Measurements from ENCODE around the gene ACOX3. TPM values are rescaled to one million over a fixed set of nuclear protein-coding genes. Genes with fewer than 3 reads are reported as not detected.
A peak's percentile ranks its signal among the peaks of the same experiment; 100 is the strongest.

The ACOX3 gene
- total RNA-seq, 4 donors from 2014 or later = 42.3 to 86.2 (median 50.3) TPM

GRCh38 chr4:8461086-8461485 lies 20.6 kb upstream of the ACOX3 start:
- no peak for DNase-seq
- no peak for TF ChIP-seq POLR2A (IDR thresholded peaks at IDR 0.05)
- TF ChIP-seq CTCF (IDR thresholded peaks at IDR 0.05) = no peak
- 96 to 98% methylated on average over 6 of the region's 6 CpGs for WGBS, 2 donors
- no peak overlapping the region for H3K4me3 ChIP-seq
- H3K4me1 ChIP-seq = peaks cover 0 to 6% (median 0%) of the 10 kb centered on the region in 3 donors
- no peak overlapping the region for H3K27ac ChIP-seq
- no peaks in the 10 kb centered on the region for H3K27me3 ChIP-seq
- intact Hi-C loops (cut with DNase I) = no loop called here
- H3K36me3 ChIP-seq = peaks cover 20 to 99% (median 25%) of the 10 kb centered on the region in 3 donors
- no peaks in the 10 kb centered on the region for H3K9me3 ChIP-seq

- Histone ChIP-seq H3K4me3 (no peak overlapping the region), H3K4me1 (peaks cover 0 to 6% (median 0%) of the 10 kb centered on the region in 3 donors), H3K36me3 (peaks cover 12 to 99% (median 30%) of the 10 kb centered on the region in 3 donors), H3K9me3 (no peaks in the 10 kb centered on the region), H3K27ac (no peak overlapping the region), H3K27me3 (no peaks in the 10 kb centered on the region)
- intact Hi-C loops (cut with DNase I) = no loop called here
- TF ChIP-seq CTCF (IDR thresholded peaks at IDR 0.05) = no peak
- no peak for TF ChIP-seq POLR2A (IDR thresholded peaks at IDR 0.05)
- 81 to 87% methylated on average over 8 of the region's 8 CpGs for WGBS, 2 donors
- no peak for DNase-seq
Observed at GRCh38 chr4:8459867-8460445, 19.4 kb upstream of the ACOX3 start.

- Histone ChIP-seq H3K4me1 (peaks cover 0 to 6% (median 0%) of the 10 kb centered on the region in 3 donors), H3K36me3 (peaks cover 12 to 99% (median 45%) of the 10 kb centered on the region in 3 donors)
- no peak for DNase-seq
Observed at GRCh38 chr4:8457646-8458252, 17.2 kb upstream of the ACOX3 start.

GRCh38 chr4:8453957-8454356 lies 13.4 kb upstream of the ACOX3 start:
- Histone ChIP-seq H3K4me3 (no peak overlapping the region), H3K9me3 (no peaks in the 10 kb centered on the region), H3K27me3 (no peaks in the 10 kb centered on the region), H3K36me3 (peaks cover 21 to 99% (median 57%) of the 10 kb centered on the region in 3 donors), H3K4me1 (peaks cover 0 to 17% (median 0%) of the 10 kb centered on the region in 3 donors), H3K27ac (no peak overlapping the region)
- TF ChIP-seq POLR2A (IDR thresholded peaks at IDR 0.05) = no peak
- no peak for TF ChIP-seq CTCF (IDR thresholded peaks at IDR 0.05)
- intact Hi-C loops (cut with DNase I) = no loop called here
- WGBS, 2 donors = 68 to 88% methylated on average over 3 of the region's 3 CpGs
- DNase-seq = no peak

More at GRCh38 chr4:8457646-8458252, 17.2 kb upstream of the ACOX3 start:
- Histone ChIP-seq H3K27me3 (no peaks in the 10 kb centered on the region), H3K4me3 (no peak overlapping the region), H3K27ac (no peak overlapping the region), H3K9me3 (no peaks in the 10 kb centered on the region)
- no peak for TF ChIP-seq CTCF (IDR thresholded peaks at IDR 0.05)
- TF ChIP-seq POLR2A (IDR thresholded peaks at IDR 0.05) = no peak
- WGBS, 2 donors = 66 to 67% methylated on average over 9 of the region's 9 CpGs
- intact Hi-C loops (cut with DNase I) = no loop called here

- Histone ChIP-seq H3K9me3 (no peaks in the 10 kb centered on the region), H3K4me3 (no peak overlapping the region), H3K4me1 (peaks cover 0 to 17% (median 0%) of the 10 kb centered on the region in 3 donors), H3K27ac (peak overlapping the region; percentile 63 to 83 (median 72)), H3K27me3 (no peaks in the 10 kb centered on the region), H3K36me3 (peaks cover 15 to 99% (median 47%) of the 10 kb centered on the region in 3 donors)
- no peak for DNase-seq
- TF ChIP-seq CTCF (IDR thresholded peaks at IDR 0.05) = no peak
- TF ChIP-seq POLR2A (IDR thresholded peaks at IDR 0.05) = no peak
- WGBS, 2 donors = 75 to 82% methylated on average over 10 to 11 of the region's 11 CpGs
- intact Hi-C loops (cut with DNase I) = no loop called here
Observed at GRCh38 chr4:8451440-8452182, 11.1 kb upstream of the ACOX3 start.
